Left kidney (tissue), 2 donors: ENCODE data around the gene ANAPC2. TPM values are rescaled to one million over a fixed set of nuclear protein-coding genes. Genes with fewer than 3 reads are reported as not detected.

Source experiments
- DNase-seq: peaks from one replicate; pipeline ENCODE4 v3.0.0-alpha.2; 2013
- polyA plus RNA-seq: library from polyadenylated mRNA; unstranded; fragments of 120-200 nt; gene quantifications from one replicate; pipeline ENCODE4 v1.2.1, GENCODE V29; 2013; ENCODE audit not compliant: insufficient read length

ANAPC2 gene
- polyA plus RNA-seq, 1 donor, result 42.9 TPM

DNA sequence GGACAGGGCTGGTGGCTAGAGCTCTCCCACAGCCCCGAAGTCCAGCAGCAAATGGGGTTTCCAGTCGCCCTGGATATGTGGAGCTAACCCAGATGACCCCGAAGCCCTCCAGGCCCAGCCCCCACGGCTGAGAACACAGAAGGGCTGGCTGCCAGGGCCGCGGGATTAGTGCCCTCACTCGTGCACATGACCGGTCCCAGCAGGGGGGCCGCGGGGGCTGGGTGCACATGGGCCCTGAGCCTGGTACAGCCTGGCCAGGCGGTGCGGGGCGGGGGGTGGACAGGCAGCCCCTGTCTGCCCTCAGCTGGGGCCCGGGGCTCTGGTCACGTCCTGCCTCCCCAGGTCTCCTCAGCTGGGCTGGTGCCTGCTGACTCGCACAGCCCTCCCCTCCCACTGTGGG, 6.0 kb upstream of the ANAPC2 start:
- DNase-seq, result no peak

GRCh38 chr9:137193771-137194170, 5.4 kb upstream of the ANAPC2 start:
- no peak for DNase-seq

GRCh38 chr9:137192859-137193258, 4.5 kb upstream of the ANAPC2 start:
- DNase-seq, result no peak

DNA sequence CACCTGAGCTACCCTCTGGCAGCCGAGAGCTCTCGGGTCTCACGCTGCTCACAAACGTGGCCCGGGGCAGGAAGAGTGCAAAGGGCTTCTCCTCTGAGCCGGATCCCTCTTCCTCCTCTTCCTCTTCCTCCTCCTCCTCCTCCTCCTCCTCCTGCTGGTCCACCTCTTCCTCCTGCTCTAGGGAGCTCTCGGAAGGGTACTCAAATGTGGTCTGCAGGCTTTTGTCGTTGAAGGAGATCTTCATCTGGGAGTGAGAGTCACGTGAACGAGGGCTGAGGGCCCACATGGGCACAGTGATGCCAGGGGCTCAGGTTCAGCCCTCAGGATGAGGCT, 4.1 kb upstream of the ANAPC2 start:
- DNase-seq, result no peak

DNA sequence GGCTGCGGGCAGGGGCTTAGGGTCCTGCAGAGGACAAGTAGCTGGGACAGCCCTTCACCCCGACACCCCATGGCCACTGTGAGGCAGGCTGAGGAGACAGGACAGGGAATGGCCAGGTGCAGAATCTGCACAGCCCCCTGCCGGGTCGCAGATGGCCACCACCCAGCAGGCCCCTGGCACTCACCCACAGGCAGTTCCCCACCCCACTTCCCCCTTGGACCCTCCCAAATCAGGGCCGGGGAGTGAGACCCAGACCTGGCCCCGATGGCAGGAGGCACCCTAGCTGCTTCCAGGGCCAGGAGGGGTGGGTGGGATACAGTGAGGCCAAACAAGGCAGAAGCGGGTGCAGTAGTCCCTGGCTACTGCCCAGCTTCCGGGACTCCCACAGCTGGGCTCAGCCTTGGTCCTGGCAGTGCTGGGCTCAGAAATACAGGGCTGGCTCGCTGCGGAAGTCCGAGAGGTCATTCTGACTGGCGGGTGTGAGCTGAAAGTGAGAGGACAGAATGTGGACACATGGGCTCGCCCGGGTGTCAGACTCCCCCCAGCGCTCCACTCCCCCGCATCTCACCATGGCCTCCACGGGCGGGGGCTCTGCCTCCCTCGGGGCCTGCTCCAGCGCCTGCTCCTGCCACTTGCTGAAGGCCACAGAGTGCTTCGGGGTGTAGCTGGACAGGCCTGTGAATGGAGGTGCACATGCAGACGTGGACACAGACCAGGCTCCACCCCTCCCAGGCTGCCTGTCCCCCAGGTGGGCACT, 3.5 kb upstream of the ANAPC2 start:
- DNase-seq, result no peak

DNA sequence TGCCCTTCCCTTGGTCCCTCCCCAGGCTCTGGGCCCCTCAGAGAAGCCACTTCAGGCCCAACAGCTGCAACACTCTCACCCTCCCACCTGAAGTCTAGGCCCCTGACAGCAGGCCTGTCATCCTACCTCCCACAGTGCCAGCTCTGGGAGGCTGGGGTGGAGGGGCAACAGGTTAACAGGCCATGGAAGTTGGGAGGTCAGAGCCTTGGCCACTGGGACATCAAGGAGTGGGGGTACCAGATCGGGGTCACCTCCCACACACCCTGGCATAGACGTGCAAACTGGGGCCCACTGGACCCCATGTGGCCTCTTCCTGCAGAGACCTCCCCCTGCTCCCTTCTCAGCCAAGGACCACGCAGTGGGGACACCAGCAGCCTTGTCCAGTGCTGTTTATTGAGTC, 2.9 kb upstream of the ANAPC2 start:
- no peak for DNase-seq

GRCh38 chr9:137190315-137190856, 2.0 kb upstream of the ANAPC2 start:
- no peak for DNase-seq

DNA sequence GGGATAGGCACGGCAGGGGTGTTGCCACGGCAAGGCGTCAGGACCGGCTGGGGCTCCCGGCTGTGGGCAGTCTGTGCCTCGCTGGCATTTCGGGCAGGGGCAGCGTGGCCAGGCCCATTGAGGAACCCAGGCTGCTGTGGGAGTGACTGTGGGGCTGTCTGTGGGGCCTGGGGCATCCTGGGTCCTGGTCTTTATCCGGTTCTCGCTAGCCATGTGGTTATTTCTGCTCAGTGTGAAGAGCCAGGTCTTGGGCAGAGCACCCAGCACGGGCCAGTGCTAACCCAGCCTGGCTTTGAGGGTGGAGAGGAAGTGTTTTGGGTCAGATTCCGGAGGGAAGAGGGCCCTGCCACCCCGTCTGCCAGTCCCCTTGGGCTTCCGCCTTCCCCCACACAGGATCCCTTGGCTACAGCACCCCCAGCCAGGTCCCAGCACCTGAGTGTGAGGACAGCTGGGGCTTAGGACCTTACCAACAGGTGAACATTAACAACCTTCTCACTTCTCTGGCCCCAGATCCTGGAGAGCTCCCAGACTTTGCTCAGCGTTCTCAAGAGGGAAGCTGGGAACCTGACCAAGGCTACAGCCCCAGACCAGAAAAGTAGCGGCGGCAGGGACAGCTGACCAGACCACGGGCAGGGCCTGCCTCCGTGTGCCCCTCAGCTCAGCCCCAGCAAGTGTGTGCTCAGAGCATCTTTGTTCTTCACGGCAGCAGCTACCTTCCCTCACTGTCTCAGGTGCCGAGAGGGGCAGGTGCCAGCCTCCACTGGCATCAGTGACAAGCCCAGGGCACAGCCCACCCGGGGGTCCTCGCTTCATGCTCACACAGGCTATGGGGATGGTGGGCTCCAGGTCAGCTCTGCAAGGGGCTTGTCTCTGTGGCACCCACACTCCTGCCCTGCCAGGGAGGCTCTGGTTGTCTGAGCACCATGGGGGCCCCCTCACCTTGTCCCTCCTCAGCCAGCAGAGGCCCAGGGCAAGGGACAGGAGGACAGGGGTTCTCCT, 1.2 kb upstream of the ANAPC2 start:
- no peak for DNase-seq

- no peak for DNase-seq
These were observed 272 bp downstream of the ANAPC2 start for GRCh38 chr9:137188086-137188489.

GRCh38 chr9:137187386-137187785, 974 bp downstream of the ANAPC2 start:
- DNase-seq, result no peak

DNA sequence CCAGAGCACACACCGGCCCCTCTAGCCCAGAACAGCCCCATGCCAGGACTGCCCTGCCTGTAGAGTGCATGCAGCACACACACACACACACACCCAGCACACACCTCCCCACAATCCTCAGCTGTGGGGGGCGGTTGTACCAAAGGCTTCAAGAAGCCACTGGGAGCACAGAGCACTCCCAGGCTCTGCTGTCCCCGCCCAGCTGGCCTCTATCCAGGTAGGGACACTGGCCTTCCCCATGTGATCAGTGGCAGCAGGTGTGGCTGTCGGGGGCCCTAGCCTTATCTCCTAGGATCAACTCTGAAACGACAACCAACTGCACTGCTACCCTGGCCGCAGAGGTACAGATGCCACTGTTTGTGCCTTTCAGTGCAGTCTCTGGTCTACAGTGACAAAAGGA, 2.0 kb downstream of the ANAPC2 start:
- DNase-seq, result no peak

GRCh38 chr9:137185921-137186320, 2.4 kb downstream of the ANAPC2 start:
- DNase-seq, result no peak

DNA sequence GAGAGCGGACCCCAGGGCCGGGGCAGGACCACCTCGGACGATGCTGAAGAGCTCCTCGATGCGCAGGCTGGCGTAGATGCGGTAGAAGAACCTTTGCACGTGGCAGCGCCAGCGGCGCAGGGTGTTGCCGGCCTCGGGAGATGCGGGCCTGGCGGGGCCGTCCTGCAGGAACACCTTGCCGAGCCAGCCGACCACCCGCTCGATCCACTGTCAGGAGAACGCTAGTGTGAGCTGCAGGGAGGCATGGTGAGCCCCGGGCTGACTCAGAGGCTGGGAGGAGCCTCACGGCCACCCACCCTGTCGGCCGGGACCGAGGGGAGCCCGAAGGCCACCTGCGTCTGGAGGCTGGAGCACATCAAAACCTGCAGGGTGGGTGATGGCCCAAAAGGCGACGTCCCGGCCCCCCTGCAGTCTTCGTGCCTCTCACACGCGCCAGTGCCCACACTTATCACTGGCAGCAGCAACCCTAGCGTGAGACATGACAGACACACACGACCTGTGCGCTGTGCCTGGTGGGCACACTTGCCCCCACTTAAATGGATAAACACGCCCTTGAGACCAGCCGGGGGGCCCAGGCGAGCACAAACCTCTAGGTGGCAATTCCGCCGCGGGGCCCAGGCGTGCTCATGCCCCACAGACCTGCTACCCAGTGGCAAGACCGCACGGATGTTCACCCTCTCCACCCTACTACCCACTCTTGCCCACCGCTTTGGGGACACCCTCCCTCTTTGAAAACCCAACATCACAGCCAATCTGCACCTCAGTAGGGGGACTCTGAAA, 3.3 kb downstream of the ANAPC2 start:
- no peak for DNase-seq

GRCh38 chr9:137183980-137184595, 4.3 kb downstream of the ANAPC2 start:
- DNase-seq, result no peak

GRCh38 chr9:137182836-137183235, 5.5 kb downstream of the ANAPC2 start:
- no peak for DNase-seq

GRCh38 chr9:137181680-137182079, 6.7 kb downstream of the ANAPC2 start:
- no peak for DNase-seq

DNA sequence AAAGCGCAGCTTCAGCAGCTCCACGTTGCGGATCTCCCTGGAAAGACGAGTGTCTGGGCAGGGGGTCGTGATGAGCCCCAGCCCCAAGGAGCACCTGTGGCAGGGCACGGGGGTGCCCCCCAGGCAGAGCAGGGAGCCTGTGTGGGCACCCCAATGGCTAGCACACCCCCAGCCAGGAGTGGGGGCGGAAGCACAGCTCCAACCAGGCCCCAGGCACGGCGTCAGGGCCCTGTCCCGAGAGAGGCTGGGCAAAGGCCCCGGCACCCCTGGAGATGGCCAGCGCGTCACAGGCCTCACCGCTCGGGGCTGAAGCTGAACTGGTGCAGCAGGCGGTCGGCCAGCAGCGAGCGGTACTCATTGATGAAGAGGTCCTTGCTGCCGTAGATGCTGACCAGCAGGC, 7.9 kb downstream of the ANAPC2 start:
- DNase-seq, result no peak

GRCh38 chr9:137179761-137180160, 8.6 kb downstream of the ANAPC2 start:
- DNase-seq, result no peak

DNA sequence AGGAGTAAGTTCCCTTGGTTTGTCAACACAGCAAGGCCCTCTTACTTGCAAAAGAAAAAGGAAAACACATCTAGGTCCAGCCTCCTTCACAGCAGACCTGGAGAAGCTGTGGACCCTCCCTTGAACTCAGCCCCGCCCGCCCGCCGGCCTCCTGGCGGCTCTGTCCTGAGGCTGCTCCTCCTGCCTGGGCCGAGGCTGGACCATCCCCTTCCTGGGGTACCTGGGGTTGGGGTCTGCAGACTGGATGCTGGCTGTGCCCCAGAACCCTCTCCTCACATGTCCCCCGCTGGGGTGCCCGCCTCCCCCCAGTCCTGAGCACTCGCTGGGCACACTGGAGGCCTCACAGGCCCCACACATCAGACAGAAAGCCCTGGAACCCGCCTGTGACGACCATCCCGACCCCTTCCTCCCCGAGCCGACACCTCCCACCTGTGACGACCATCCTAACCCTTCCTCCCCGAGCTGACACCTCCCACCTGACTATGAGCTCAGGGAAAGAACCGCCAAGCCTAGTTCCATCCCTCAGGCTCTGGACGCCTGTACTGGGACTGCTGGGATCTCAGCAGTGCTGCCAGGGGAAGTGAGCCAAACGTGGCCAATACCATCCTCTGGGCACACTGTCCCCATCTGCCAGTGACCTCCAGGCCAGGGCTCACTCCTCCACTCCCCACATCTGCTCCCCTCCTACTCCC, 9.3 kb downstream of the ANAPC2 start:
- DNase-seq, result no peak

DNA sequence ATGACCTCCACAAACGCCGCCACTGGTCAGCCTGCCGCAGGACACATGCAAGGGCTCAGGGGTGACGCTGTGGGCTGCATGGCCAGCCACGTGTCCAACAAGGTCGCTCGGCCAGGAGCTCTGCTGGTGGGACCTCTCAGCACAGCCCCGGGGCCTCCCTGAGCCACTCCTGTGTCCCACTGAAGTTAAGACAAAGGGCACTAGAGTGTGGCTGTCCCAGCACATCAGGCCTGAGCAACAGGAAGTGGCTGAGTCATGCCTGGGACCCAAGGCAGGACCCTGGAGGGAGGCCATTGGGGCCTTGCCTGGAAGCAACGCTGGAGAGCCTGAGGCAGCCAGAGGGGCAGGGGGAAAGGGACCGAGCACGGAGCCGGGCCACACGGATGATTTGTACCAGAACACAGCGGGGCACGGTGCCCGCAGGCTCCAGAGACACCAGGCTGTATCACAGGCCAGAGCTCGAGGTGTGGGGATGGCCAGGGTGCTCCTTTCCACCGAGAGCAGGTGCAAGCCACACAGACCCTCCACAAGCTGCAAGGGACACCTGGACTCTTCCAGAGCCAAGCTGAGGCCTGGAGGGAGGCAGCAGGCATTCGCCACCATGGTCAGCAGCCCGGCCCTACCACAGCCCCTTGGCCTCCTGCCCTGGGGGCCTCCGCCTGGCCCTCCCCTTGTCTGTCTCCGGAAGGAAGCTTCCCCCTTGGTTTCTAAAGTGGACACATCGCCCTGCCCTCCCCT, 10.0 kb downstream of the ANAPC2 start:
- no peak for DNase-seq
